DOHH2 (cell line): ENCODE measurements around the gene NELFA.

Experiments used
- H3F3A ChIP-seq: fragments of 200-600 bp; sonication (generic), shearing (Covaris generic); 2 replicates; pipeline ENCODE4 v1.6.0; 2016; ENCODE audit warnings: antibody characterized with exemption, mild to moderate bottlenecking; ENCODE audit not compliant: control insufficient read depth, insufficient read depth
- H3K27ac ChIP-seq: fragments of 200-600 bp; sonication (generic); 2 replicates; pipeline ENCODE4 v1.5.1; 2014; ENCODE audit warnings: low read depth, mild to moderate bottlenecking, low read length, moderate library complexity
- H3K27me3 ChIP-seq: fragments of 200-600 bp; sonication (generic); 2 replicates; pipeline ENCODE4 v1.6.1; 2014; ENCODE audit warnings: mild to moderate bottlenecking, low read length, mixed read lengths; ENCODE audit not compliant: control insufficient read depth
- H3K36me3 ChIP-seq: fragments of 200-600 bp; sonication (generic); 2 replicates; pipeline ENCODE4 v1.6.1; 2014; ENCODE audit warnings: mild to moderate bottlenecking, low read length, moderate library complexity, mixed read lengths; ENCODE audit not compliant: control insufficient read depth
- H3K4me1 ChIP-seq: fragments of 200-600 bp; sonication (generic); 2 replicates; pipeline ENCODE4 v1.6.1; 2014; ENCODE audit warnings: mild to moderate bottlenecking, low read length, mixed read lengths; ENCODE audit not compliant: control insufficient read depth
- H3K4me2 ChIP-seq: fragments of 200-600 bp; sonication (generic); 2 replicates; pipeline ENCODE4 v1.6.0; 2014; ENCODE audit warnings: mild to moderate bottlenecking, low read length, moderate library complexity
- H3K4me3 ChIP-seq: fragments of 200-600 bp; sonication (generic); 2 replicates; pipeline ENCODE4 v1.5.1; 2014; ENCODE audit warnings: mild to moderate bottlenecking, low read length, mixed read lengths
- H3K79me2 ChIP-seq: fragments of 200-600 bp; sonication (generic); 2 replicates; pipeline ENCODE4 v1.6.1; 2014; ENCODE audit warnings: mild to moderate bottlenecking, low read length, mixed read lengths; ENCODE audit not compliant: control insufficient read depth
- H3K9me2 ChIP-seq: fragments of 200-600 bp; sonication (generic); replicated peaks from 2 replicates; pipeline ENCODE4 v1.6.1; 2014; ENCODE audit warnings: mild to moderate bottlenecking, low read length, mixed read lengths; ENCODE audit not compliant: control insufficient read depth
- H3K9me3 ChIP-seq: fragments of 200-600 bp; sonication (generic); 2 replicates; pipeline ENCODE4 v1.6.1; 2014; ENCODE audit warnings: antibody characterized with exemption, low read length, mixed read lengths; ENCODE audit not compliant: control insufficient read depth, insufficient read depth
- H4K20me1 ChIP-seq: fragments of 200-600 bp; sonication (generic); 2 replicates; pipeline ENCODE4 v1.6.0; 2014; ENCODE audit warnings: low read depth, mild to moderate bottlenecking, antibody characterized with exemption, low read length, moderate library complexity; ENCODE audit not compliant: control insufficient read depth, insufficient read depth
- CTCF ChIP-seq: fragments of 200-600 bp; sonication (generic); IDR thresholded peaks from one replicate; pipeline ENCODE4 v1.5.1; 2014; ENCODE audit warnings: antibody characterized with exemption, mild to moderate bottlenecking, low read depth, low read length; ENCODE audit not compliant: poor library complexity, severe bottlenecking
- EZH2phosphoT487 ChIP-seq: fragments of 200-600 bp; sonication (generic); IDR thresholded peaks from 2 replicates; pipeline ENCODE4 v1.6.1; 2017; ENCODE audit warnings: borderline replicate concordance, mild to moderate bottlenecking, antibody characterized with exemption, low read length, moderate library complexity, mixed read lengths

Gene NELFA

GRCh38 chr4:1940566-1940965 lies 68.2 kb downstream of the NELFA start:
- Histone ChIP-seq H3K27me3 (no peaks in the 10 kb centered on the region), H3F3A (no peaks in the 10 kb centered on the region), H3K9me3 (no peaks in the 10 kb centered on the region), H3K9me2 (no peaks in the 10 kb centered on the region), H4K20me1 (peaks cover 10% of the 10 kb centered on the region; the same call in 1 of the 2 replicates), H3K4me2 (no peak overlapping the region), H3K4me1 (no peaks in the 10 kb centered on the region), H3K4me3 (no peak overlapping the region), H3K79me2 (no peaks in the 10 kb centered on the region), H3K36me3 (peaks cover 93% of the 10 kb centered on the region), H3K27ac (no peak overlapping the region)
- TF ChIP-seq EZH2phosphoT487 (no peak), CTCF (no peak)

GRCh38 chr4:1939664-1940509 lies 68.9 kb downstream of the NELFA start:
- Histone ChIP-seq H3K4me1 (no peaks in the 10 kb centered on the region), H3K9me2 (no peaks in the 10 kb centered on the region), H3K4me2 (no peak overlapping the region), H3K27me3 (no peaks in the 10 kb centered on the region), H3K36me3 (peaks cover 93% of the 10 kb centered on the region), H3K9me3 (no peaks in the 10 kb centered on the region), H4K20me1 (peaks cover 10% of the 10 kb centered on the region; the same call in 1 of the 2 replicates), H3K27ac (no peak overlapping the region), H3K79me2 (no peaks in the 10 kb centered on the region; the same call in 1 of the 2 replicates), H3F3A (no peaks in the 10 kb centered on the region), H3K4me3 (no peak overlapping the region)
- no peak for TF ChIP-seq EZH2phosphoT487

GRCh38 chr4:1938027-1938426 lies 70.7 kb downstream of the NELFA start:
- Histone ChIP-seq H3K9me3 (no peaks in the 10 kb centered on the region), H3K4me2 (no peak overlapping the region), H3K36me3 (peaks cover 82% of the 10 kb centered on the region), H3K4me3 (no peak overlapping the region), H3K4me1 (no peaks in the 10 kb centered on the region), H3K9me2 (no peaks in the 10 kb centered on the region), H3F3A (no peaks in the 10 kb centered on the region), H4K20me1 (no peaks in the 10 kb centered on the region), H3K27ac (no peak overlapping the region), H3K79me2 (peaks cover 2% of the 10 kb centered on the region; the same call in 1 of the 2 replicates), H3K27me3 (no peaks in the 10 kb centered on the region)
- no peak for TF ChIP-seq CTCF
- TF ChIP-seq EZH2phosphoT487, result no peak

GRCh38 chr4:1937550-1937949 lies 71.2 kb downstream of the NELFA start:
- no peaks in the 10 kb centered on the region for H4K20me1 ChIP-seq
- H3K9me3 ChIP-seq, result no peaks in the 10 kb centered on the region
- no peaks in the 10 kb centered on the region for H3K9me2 ChIP-seq
- H3K79me2 ChIP-seq, result peaks cover 6% of the 10 kb centered on the region; the same call in 1 of the 2 replicates
- H3K4me2 ChIP-seq, result no peak overlapping the region
- H3K27ac ChIP-seq, result no peak overlapping the region
- TF ChIP-seq CTCF, result no peak
- TF ChIP-seq EZH2phosphoT487, result no peak
- no peak overlapping the region for H3K4me3 ChIP-seq
- H3K36me3 ChIP-seq, result peaks cover 82% of the 10 kb centered on the region
- no peaks in the 10 kb centered on the region for H3K4me1 ChIP-seq
- H3K27me3 ChIP-seq, result no peaks in the 10 kb centered on the region
- H3F3A ChIP-seq, result no peaks in the 10 kb centered on the region
